ENCODE data around the gene SORBS1.
A peak's percentile ranks its signal among the peaks of the same experiment; 100 is the strongest.

The SORBS1 gene

DNA sequence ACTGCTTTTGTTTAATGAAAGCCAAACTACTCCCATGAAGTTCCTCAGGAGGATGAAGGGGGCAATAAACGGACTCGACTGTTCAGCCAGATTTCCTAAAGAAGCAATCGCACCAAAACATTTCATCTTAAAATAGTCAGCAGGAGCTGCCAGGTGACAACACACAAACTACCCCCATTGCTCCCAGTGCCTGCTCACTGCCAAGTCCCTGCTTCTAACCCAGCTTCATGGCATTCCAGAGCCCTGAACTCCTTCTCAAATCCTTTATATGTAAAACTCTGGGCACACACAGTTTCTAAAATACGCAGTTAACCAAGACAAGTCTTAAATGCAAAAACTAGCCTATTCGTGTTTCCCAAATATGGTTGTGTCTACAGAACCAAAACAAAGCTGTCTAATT, 110.0 kb downstream of the SORBS1 start:
- no peak for TF ChIP-seq CTCF (IDR thresholded peaks at IDR 0.05; ENCODE audit: low read depth, low read length, missing control alignments)
- DNase-seq (ENCODE audit: low read depth): no peak
- no peak overlapping the region for H3K4me3 ChIP-seq (ENCODE audit: low read depth, low read length)
- in situ Hi-C loops (cut with HindIII; ENCODE audit: low sequenced_read_pairs): no loop called here

- DNase-seq (ENCODE audit: low read depth): no peak
- in situ Hi-C loops (cut with HindIII; ENCODE audit: low sequenced_read_pairs): no loop called here
- no peak for TF ChIP-seq CTCF (IDR thresholded peaks at IDR 0.05; ENCODE audit: low read depth, low read length, missing control alignments)
- no peak overlapping the region for H3K4me3 ChIP-seq (ENCODE audit: low read depth, low read length)
Measured at GRCh38 chr10:95450188-95450587, 111.0 kb downstream of the SORBS1 start.

DNA sequence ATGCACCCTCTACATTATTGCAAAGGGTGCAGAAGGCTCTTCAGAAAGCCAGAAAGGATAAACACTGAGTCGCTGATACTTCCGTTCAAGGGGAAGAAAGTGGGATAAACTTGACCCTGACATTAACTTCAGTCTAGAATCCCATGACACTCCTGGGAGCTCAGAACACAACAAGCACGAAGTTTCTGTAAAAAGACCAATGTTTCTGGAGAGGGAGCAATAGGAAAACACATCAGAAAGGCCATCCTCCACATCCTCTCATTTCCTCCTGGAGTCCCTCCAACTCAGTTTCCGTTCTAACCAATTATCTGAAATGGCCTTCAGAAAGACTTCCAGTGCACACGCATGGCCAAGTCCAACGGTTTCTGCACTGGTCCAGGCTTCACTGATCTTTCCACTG, 113.5 kb downstream of the SORBS1 start:
- no peak overlapping the region for H3K4me3 ChIP-seq (ENCODE audit: low read depth, low read length)
- no peak for TF ChIP-seq CTCF (IDR thresholded peaks at IDR 0.05; ENCODE audit: low read depth, low read length, missing control alignments)
- in situ Hi-C loops (cut with HindIII; ENCODE audit: low sequenced_read_pairs): no loop called here
- DNase-seq (ENCODE audit: low read depth): no peak

DNA sequence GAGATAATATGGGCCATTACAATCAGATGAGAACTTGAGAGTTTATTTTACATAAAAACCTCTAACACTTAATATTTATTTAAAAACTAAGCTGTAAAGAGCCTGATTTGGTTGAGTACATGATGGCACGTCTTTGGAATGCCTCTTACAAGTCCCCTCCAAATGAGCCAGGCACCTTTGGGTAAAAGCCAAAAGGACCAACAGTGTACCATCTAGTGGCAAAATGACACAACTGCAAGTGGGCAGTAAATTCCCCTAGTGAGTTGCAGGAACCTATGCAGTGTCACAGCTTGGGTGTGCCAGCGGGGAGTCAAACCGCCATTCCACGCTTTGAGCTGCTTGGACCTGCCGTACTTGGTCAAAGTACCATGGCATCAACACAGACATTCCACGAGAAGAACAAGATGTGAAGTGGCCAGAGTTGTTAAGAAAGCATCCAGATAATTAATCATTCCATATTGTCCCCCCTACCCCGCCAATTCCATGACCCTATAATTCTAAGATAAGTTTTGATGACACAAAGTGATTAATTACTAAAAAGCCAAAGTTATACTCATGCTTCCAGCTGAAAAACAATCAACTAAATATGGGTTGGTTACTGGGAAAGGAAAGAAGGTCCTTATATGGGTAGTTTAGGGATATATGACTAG, 115.2 kb downstream of the SORBS1 start:
- TF ChIP-seq CTCF (IDR thresholded peaks at IDR 0.05; ENCODE audit: low read depth, low read length, missing control alignments): peak; percentile 86
- in situ Hi-C loops (cut with HindIII; ENCODE audit: low sequenced_read_pairs): no loop called here
- peak; percentile 60 for DNase-seq (ENCODE audit: low read depth)
- H3K4me3 ChIP-seq (ENCODE audit: low read depth, low read length): no peak overlapping the region

- in situ Hi-C loops (cut with HindIII; ENCODE audit: low sequenced_read_pairs): no loop called here
- TF ChIP-seq CTCF (IDR thresholded peaks at IDR 0.05; ENCODE audit: low read depth, low read length, missing control alignments): no peak
- H3K4me3 ChIP-seq (ENCODE audit: low read depth, low read length): no peak overlapping the region
Measured at GRCh38 chr10:95445223-95445836, 115.8 kb downstream of the SORBS1 start.

GRCh38 chr10:95444792-95445191, 116.4 kb downstream of the SORBS1 start:
- DNase-seq (ENCODE audit: low read depth): no peak
- in situ Hi-C loops (cut with HindIII; ENCODE audit: low sequenced_read_pairs): no loop called here
- no peak overlapping the region for H3K4me3 ChIP-seq (ENCODE audit: low read depth, low read length)
- no peak for TF ChIP-seq CTCF (IDR thresholded peaks at IDR 0.05; ENCODE audit: low read depth, low read length, missing control alignments)

More at GRCh38 chr10:95445223-95445836, 115.8 kb downstream of the SORBS1 start:
- peak; percentile 56 for DNase-seq (ENCODE audit: low read depth)

Measured in astrocyte of the cerebellum (primary cell).